Colonic mucosa (tissue), 4 donors: ENCODE measurements around the gene TMA7. TPM values are rescaled to one million over a fixed set of nuclear protein-coding genes. Genes with fewer than 3 reads are reported as not detected.
"Not testable (repeated sequence)": the region's sequence is repeated elsewhere in the genome, so short reads cannot be mapped to it uniquely, and the experiment has no call there.

Source experiments
- DNase-seq: peaks from one replicate; pipeline ENCODE4 v3.0.0-alpha.2; 2020
- H3K27ac ChIP-seq: fragments of 200-600 bp; one replicate; pipeline ENCODE4 v1.8.0; 2021
- H3K27me3 ChIP-seq: fragments of 200-600 bp; one replicate; pipeline ENCODE4 v1.8.0; 2021
- H3K36me3 ChIP-seq: fragments of 200-600 bp; one replicate; pipeline ENCODE4 v1.8.0; 2021
- H3K4me1 ChIP-seq: fragments of 200-600 bp; one replicate; pipeline ENCODE4 v1.8.0; 2021; ENCODE audit warnings: mild to moderate bottlenecking
- H3K4me3 ChIP-seq: fragments of 200-600 bp; one replicate; pipeline ENCODE4 v1.8.0; 2021
- H3K9ac ChIP-seq, 2 donors: one replicate each; pipeline ENCODE4 v1.7.0; 2013; ENCODE audit warnings: control low read depth in 2 of 2, low read depth in 2 of 2, low read length in 2 of 2
- H3K9me3 ChIP-seq: fragments of 200-600 bp; one replicate; pipeline ENCODE4 v1.8.0; 2021
- intact Hi-C: fragments of 100-400 bp; cut with DNase I; formaldehyde crosslinking; loops from one replicate; pipeline ENCODE4 v1.14.1; 2022
- total RNA-seq, 2 donors: library from RNA; stranded (reverse); fragmentation: NEBNext Ultra II Directional in 1 of 2; extraction: Animal tissue kit (Norgen Biotek cat#: 25700) in 1 of 2; gene quantifications; one replicate each; pipeline ENCODE4 v1.2.1, GENCODE V29; 2021
- TF ChIP-seq, protein P1 (sequence below): fragments of 200-600 bp; IDR thresholded peaks from one replicate; pipeline ENCODE4 v1.8.0; 2022; ENCODE audit warnings: antibody characterized with exemption, mild to moderate bottlenecking
- donor health status: healthy.
- donor health status: DM: no; HTN: no; CAD: no.
- donor health status: DM: no; HTN: no; CAD: no.

The TMA7 gene
- total RNA-seq, 2 donors from 2014 or later: 185 to 259 TPM

- no peaks in the 10 kb centered on the region for H3K9me3 ChIP-seq
- peaks cover 22% of the 10 kb centered on the region for H3K4me1 ChIP-seq
- no peaks in the 10 kb centered on the region for H3K27me3 ChIP-seq
- H3K9ac ChIP-seq: peak overlapping the region; percentile 71 to 100
- no peaks in the 10 kb centered on the region for H3K36me3 ChIP-seq
- TF ChIP-seq, protein P1, sequence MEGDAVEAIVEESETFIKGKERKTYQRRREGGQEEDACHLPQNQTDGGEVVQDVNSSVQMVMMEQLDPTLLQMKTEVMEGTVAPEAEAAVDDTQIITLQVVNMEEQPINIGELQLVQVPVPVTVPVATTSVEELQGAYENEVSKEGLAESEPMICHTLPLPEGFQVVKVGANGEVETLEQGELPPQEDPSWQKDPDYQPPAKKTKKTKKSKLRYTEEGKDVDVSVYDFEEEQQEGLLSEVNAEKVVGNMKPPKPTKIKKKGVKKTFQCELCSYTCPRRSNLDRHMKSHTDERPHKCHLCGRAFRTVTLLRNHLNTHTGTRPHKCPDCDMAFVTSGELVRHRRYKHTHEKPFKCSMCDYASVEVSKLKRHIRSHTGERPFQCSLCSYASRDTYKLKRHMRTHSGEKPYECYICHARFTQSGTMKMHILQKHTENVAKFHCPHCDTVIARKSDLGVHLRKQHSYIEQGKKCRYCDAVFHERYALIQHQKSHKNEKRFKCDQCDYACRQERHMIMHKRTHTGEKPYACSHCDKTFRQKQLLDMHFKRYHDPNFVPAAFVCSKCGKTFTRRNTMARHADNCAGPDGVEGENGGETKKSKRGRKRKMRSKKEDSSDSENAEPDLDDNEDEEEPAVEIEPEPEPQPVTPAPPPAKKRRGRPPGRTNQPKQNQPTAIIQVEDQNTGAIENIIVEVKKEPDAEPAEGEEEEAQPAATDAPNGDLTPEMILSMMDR: no peak
- H3K27ac ChIP-seq: peak overlapping the region; percentile 92
- DNase-seq: peak; percentile 96
- intact Hi-C loops: no loop called here
- H3K4me3 ChIP-seq: peak overlapping the region; percentile 64
Measured at GRCh38 chr3:48472923-48473616, 33.0 kb downstream of the TMA7 start.

DNA sequence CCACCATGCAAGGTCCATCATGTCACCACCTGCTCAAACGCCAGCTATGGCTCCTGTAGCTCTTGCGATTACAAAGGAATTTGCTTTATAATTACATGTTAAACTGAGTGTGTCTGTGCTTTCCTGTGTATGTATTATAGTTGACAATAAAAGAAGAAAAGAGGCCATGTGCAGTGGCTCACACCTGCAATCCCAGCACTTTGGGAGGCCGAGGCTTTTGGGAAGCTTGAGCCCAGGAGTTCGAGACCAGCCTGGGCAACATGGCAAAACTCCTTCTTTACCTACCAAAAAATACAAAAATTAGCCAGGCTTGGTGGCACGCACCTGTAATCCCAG lies 33.5 kb downstream of the TMA7 start:
- Histone ChIP-seq H3K4me3 (no peak overlapping the region), H3K9ac (peak overlapping the region; percentile 71 to 100), H3K27me3 (no peaks in the 10 kb centered on the region), H3K36me3 (no peaks in the 10 kb centered on the region), H3K27ac (peak overlapping the region; percentile 92), H3K9me3 (no peaks in the 10 kb centered on the region), H3K4me1 (peaks cover 22% of the 10 kb centered on the region)
- TF ChIP-seq, protein P1: no peak
- DNase-seq: no peak
- intact Hi-C loops: no loop called here

GRCh38 chr3:48474031-48474430 lies 34.0 kb downstream of the TMA7 start:
- DNase-seq, intact Hi-C loops, H3K36me3 ChIP-seq, H3K27me3 ChIP-seq, H3K4me3 ChIP-seq, H3K9ac ChIP-seq, H3K9me3 ChIP-seq: not testable (repeated sequence)
- Histone ChIP-seq H3K27ac (peak overlapping the region; percentile 92), H3K4me1 (peaks cover 22% of the 10 kb centered on the region)

DNA sequence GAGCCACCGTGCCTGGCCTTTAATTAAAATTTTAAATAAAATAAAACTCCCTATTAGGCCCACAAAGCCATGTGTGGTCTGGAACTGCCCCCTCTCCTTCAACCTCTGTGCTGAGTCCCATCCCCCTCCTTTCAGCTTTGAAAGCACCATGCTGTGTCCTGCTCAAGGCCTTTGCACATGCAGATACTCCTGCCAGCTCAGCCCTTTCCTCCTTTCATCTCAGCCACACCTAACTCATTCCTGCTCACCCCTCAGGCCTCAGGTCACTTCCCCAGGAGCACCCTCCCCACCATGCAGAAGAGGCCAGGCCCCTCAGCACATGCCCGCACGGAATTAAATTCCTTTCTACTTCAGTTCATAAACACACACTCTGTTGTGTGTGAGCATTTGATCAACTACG lies 34.6 kb downstream of the TMA7 start:
- Histone ChIP-seq H3K4me1 (peaks cover 20% of the 10 kb centered on the region), H3K36me3 (no peaks in the 10 kb centered on the region), H3K27me3 (no peaks in the 10 kb centered on the region), H3K4me3 (no peak overlapping the region), H3K9me3 (no peaks in the 10 kb centered on the region), H3K9ac (no peak overlapping the region), H3K27ac (no peak overlapping the region)
- TF ChIP-seq, protein P1: no peak
- intact Hi-C loops: no loop called here
- DNase-seq: no peak

DNA sequence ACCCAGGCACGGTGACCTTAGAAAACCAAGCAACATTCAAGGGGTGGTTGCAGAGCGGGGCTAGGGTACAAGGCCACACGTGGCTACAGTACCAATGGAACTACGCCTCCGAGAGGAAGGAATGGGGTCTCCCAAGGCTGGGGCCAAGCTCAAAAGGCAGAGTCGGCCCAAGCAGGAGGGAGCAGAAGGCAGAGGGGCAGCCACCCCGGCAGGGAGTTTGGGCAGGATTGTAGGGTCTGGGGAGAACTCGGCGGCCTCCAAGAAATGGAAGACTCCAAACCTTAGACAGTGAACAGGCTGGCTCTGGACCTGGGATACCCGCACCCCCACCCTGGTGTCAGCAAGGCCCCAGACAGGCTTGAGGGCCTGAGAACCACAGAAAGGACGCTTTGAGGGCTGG lies 35.1 kb downstream of the TMA7 start:
- Histone ChIP-seq H3K9ac (no peak overlapping the region), H3K4me3 (no peak overlapping the region), H3K27ac (no peak overlapping the region), H3K4me1 (peaks cover 14% of the 10 kb centered on the region), H3K9me3 (no peaks in the 10 kb centered on the region), H3K36me3 (no peaks in the 10 kb centered on the region), H3K27me3 (no peaks in the 10 kb centered on the region)
- TF ChIP-seq, protein P1: no peak
- intact Hi-C loops: no loop called here
- DNase-seq: no peak

- Histone ChIP-seq H3K4me3 (no peak overlapping the region), H3K36me3 (no peaks in the 10 kb centered on the region), H3K9me3 (no peaks in the 10 kb centered on the region), H3K27me3 (no peaks in the 10 kb centered on the region), H3K4me1 (peaks cover 11% of the 10 kb centered on the region), H3K9ac (no peak overlapping the region), H3K27ac (no peak overlapping the region)
- DNase-seq: no peak
- intact Hi-C loops: no loop called here
- TF ChIP-seq, protein P1: no peak
Measured at GRCh38 chr3:48476426-48477053, 36.5 kb downstream of the TMA7 start.
